ENCODE data around the gene ZNF362.
A peak's percentile ranks its signal among the peaks of the same experiment; 100 is the strongest.

The ZNF362 gene

GRCh38 chr1:33349778-33350610 lies 93.7 kb downstream of the ZNF362 start:
- peak; percentile 73 for DNase-seq

Measured in activated CD4-positive, alpha-beta T cell treated with anti-CD3 and anti-CD28 coated beads, Interleukin-2, amount 50 U/mL, for 1 hour (primary cell).